Stimulated activated CD4-positive, alpha-beta T cell treated with anti-CD3 and anti-CD28 coated beads, Interleukin-2, amount 100 ng/mL, for 48 hours (primary cell): ENCODE results near the gene SMAD6.
"Not testable (repeated sequence)": the region's sequence is repeated elsewhere in the genome, so short reads cannot be mapped to it uniquely, and the experiment has no call there.

ENCODE experiments used
- DNase-seq, 2 donors: peaks; one replicate each; pipeline ENCODE4 v3.0.0-alpha.2; 2020

SMAD6 gene

DNA sequence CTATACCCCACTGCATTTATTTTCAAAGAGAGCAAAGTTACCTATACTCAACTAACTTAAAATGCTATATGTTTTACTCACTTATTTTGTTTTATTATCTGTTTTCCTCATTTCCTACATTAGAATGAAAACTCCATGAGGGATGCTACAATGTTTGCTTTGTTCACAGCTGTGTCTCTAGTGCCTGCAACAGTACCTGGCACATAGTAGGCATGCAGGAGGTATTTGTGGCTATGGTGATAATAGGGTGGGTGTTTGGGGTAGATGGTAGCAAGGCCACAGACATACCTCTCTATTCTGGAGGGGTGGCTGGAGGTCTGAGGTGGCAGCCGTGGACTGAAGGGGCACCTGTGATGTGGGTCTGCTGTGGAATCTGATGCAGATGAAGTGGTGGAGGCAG is 24.7 kb upstream of the SMAD6 start:
- DNase-seq: no peak

DNA sequence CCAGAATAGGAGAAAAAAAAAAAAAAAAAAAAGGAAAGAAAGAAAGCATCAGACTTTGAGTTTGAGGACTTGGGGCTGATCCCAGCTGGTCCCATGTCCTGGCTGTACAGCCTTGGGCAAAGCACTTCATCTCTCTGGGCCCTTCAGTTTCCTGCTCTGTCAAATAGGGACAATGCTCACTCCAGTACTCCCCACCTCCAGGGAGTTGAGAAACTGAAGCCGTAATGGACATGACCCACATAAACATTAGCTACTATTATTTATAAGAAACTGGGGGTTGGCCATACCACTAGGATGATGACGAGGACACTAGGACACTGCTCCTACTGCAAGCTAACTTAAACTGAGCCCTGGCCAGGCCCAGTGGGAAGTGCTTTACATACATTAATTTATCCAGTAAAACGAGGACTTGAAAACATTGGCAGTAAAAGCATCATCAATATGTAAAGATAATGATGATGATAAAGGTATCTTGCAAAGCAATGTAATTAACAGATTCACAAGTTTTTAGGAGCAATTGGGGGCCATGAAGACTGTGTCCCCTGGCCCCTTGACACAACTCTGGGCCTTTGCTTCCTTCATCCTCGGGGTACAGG is 22.9 kb upstream of the SMAD6 start:
- no peak for DNase-seq

DNA sequence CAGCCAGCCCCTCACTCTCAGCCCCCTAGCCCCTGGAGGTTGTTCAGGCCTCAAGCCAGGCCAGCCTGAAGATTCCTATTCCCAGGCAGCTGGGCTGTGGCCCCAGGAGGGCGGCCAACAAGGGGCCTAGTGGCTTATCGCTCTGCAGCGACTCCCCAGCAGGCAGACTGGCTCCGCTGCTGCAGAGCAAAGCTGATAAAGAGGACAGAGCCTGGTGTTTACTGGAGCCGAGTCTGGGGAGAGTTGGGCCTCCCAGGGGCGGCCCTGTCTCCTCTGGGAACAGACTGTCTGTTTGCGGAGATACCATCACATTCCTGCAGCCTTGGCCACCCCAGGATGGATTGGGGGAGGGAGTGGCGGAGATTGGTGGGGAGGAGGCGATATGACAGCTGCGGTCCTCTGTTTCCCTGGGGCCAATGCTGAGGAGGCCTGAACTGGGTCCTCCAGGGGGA is 22.4 kb upstream of the SMAD6 start:
- DNase-seq: no peak

DNA sequence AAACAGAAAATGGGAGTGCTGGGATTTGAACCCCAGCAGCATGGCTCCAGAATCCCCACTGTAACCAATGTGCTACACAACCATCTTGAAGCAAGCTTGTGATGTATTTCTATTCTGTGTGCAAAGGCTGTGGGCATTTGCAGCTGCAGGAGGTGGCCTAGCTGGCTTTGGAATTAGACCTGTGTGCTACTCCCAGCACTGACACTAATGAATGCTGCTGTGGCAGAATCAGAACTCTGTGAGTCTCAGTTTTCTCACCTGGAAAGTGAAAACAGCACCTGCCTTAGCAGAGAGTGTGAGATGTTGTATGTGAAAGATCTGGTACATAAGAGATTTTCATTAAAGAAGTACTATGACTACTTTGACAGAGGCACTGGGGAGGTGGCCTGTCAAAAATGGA is 21.5 kb upstream of the SMAD6 start:
- DNase-seq: no peak

DNA sequence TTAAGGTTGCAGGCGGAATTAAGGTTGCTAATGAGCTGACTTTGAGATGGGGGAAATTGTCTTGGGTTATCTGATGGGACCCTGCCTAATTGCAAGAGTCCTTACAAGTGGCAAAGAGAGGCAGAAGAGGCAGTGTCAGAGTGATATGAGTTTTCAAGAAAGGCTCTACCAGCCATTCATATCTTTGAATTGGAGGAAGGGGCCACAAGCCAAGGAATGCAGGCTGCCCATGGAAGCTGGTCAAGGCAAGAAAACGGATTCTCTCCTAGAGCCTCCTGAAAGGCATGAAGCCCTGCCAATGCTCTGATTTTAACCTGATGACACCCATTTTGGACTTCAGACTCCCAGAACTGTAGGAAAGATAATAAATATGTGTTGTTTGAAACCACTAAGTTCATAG is 20.6 kb upstream of the SMAD6 start:
- no peak for DNase-seq

DNA sequence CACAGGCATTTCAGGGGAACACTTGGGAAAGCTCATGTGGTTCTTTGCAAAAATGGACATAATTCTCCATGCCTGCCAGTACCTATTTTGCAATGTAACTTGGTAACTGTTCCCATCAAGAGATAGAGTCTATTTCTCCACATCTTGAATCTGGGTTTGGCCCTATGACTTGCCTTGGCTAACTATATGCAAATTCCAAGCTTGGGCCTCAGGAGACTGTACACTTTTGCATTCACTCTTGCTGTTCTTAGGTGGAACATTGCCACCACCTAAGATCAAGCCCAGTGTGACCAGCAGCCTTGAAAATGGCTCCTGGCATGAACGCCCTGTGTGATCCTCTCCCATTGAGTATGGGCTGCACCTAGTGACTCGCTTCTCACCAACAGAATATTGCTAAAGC is 19.8 kb upstream of the SMAD6 start:
- no peak for DNase-seq

DNA sequence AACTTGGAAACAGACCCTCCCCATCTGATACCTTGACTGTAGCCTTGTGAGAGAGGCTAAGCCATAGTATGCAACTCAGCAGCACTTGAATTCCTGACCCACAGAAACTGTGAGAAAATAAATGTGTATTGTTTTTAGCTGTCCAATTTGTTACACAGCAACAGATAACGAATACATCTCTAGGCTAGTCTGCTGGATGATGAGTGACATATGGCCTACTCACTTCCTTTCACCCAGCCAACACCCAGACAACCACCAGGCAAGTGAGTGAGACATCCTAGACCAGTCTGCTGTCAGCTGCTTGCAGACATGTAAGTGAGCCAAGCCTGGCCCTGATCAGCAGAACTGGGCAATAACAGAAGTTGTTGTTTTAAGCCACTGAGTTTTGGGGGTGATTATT is 19.2 kb upstream of the SMAD6 start:
- no peak for DNase-seq

DNA sequence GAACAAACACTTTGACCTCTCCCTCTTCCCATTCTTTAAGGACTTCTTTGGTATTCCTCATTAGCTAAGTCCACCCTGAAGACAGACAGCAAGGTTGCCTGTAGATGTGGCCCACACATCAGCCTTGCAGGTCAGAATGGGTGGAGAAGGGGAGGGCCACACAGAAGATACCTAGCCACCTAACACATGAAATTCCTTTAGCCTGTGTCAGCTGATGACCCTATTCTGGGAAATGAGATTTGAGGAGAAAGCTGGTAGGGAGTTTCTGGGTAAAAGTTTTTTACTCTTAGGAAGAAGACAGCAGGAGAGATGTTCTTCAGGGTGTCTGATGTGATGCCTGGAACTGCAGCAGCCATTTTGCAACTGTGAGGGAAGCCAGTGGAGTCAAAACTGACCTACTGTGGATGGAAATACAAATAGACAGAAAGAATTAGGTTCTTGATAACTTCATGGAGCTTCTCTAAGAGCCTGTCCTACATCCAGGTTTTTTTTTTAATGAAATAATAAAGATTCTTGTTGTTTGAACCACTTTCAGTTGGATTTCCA is 17.8 kb upstream of the SMAD6 start:
- no peak for DNase-seq

DNA sequence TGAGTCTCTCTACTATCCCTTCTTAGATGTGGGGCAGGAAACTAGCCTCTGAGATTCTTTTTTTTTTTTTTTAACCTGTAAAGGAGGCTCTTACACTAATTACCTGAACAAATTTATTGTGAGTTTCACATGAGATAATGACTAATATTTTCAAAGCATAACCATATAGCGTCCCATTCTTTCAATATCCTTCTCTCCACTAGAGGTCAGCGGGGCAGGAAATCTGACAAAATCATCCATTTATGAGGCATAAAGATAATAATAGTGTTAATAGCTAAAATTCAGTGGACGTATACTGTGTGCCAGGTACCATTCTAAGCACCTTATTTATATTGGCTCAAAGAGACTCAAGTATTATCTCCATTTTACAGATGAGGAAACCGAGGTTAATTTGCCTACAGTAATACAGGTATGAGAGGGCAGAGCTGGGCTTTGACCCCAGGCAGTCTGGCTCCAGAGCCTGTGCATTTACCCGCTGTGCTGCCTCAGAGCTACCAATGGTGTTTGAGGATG is 16.3 kb upstream of the SMAD6 start:
- DNase-seq: no peak

DNA sequence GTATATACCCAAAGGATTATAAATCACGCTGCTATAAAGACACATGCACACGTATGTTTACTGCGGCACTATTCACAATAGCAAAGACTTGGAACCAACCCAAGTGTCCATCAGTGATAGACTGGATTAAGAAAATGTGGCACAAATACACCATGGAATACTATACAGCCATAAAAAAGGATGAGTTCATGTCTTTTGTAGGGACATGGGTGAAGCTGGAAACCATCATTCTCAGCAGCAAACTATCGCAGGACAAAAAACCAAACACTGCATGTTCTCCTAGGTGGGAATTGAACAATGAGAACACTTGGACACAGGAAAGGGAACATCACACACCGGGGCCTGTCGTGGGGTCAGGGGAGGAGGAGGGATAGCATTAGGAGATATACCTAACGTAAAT is 11.1 kb upstream of the SMAD6 start:
- not testable (repeated sequence) for DNase-seq

DNA sequence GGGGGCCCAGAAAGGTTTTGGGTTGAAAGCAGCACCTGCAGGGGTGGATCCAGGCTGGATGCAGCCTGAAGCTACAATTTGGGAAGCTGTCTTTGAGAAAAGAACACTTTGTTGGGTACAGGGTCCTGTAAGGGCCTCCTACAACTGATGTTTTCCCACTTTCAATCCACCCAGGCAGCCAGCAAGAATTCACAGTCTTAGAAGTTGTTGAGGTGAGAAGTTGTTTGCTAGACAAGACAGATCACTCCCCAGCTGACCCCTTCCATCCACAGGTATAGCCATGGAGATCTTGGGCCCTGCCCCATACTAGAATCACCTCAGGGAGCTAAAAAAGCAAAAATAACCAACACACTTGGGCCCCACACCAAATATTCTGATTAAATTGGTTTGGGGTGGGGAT is 10.3 kb upstream of the SMAD6 start:
- DNase-seq: no peak

DNA sequence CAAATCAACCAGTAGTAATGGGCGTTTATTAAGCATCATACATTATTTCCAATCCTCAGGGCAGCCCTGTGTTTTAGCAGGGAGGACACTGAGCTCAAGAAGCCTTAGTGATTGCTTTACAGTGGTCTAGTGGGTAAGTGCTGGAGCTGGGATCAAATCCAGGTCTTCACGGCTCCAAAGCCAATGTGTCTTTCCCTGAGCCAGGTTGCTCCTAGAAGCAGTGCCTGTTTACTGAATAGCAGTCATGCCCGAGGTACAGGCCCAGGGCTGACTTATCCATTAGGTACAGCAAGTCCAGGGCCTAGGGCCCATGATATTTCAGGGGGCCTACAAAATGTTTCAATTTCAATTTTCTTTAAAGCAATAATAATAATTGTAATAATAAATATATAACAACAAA is 9.6 kb upstream of the SMAD6 start:
- no peak for DNase-seq

DNA sequence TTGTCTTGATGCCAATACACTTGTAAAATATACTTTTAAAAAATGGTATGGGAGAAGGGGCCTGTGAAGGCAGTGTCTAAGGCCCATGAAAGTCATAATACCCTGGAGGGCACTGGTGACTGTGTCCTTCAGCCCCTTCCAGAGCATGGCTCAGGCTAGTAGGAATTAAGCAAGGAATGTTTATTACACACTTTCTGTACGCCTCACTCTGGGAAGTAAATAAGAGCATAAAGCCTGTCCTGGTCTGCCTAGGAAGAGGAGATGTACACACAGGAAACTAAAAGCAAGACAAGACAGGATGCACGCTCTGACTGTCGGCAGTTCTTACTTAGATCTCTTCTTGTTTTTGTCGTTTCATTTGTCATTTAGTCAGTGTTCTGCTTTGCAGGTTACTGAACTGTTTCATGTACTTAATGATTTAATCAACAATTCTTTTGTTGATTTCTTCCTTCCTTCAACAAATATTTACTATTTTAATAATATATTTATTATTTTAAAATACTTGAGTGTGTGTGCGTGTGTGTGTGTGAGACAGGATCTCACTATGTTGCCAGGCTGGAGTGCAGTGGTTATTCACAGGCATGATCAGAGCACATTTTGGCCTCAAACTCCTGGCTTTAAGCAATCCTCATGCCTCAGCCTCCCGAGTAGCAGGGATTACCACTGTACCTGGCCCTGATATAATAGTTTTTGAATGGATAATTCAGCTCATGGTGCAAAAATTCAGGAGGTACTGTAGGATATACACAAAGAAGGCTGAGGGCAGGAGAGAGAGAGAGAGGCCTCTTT is 9.0 kb upstream of the SMAD6 start:
- DNase-seq: no peak

DNA sequence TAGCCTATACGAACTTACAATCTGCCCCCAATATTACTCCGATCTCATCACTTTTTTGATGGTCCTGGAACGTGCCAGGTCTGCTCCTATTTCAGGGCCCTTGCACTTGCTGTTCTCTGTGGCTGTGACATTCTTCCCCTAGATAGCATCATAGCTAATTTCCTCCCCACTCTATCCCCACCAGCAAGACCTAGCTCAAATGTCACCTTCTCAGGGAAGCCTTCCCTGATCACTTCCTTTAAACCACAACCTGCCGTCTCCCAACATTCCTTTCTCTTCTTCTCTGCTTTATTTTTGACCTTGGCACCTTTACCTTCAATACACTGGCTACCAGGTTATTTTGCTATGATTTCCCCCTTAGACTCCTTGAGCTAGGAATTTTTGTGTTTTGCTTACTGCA is 5.3 kb upstream of the SMAD6 start:
- no peak for DNase-seq

DNA sequence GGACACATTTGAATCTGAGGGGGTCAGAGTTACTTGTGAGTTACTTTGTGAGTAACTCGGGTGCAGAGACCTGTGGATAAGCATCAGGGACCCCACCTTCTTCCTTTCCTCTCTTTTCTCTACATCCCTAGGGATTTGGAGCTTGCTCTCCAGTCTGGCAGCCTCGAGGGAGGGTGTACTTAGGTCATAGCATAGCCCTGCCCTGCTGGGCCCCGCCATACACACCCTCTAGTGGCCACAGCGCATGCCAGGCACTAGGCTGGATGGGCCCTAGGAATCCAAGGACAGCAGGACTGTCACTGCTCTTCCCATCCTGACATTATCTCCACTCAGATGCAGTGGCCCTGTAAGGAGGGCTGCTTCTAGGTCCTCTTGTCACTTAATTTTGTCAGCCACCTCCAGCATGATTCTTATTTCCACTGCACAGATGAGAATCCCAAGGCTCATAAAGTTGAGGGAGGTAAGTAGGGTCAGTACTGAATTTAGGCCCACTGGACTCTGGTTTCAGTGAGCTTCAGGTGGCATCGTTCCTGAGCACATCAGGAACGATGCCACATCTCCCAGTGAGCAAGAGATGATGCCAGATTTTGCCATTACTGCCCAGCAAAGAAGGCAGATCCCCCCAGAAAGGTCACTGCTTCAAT is 3.6 kb upstream of the SMAD6 start:
- DNase-seq: no peak

DNA sequence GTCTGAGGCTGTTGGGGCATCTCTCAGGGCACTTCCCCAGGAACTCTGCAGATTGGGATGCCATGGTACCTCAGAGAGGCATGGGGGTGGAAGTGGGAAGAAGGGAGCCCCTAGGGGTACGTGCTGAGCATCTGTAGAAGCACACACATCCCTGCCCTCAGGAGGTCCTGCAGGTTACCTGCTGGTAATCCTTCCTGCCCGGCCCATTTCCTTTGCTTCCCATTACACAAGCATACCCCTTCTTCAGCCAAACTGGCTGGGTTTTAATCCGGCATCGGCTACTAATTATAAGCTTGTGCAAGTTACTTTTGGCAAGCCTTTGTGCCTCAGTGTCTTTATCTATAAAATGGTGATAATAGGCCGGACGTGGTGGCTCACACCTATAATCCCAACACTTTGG is 3.1 kb upstream of the SMAD6 start:
- no peak for DNase-seq

DNA sequence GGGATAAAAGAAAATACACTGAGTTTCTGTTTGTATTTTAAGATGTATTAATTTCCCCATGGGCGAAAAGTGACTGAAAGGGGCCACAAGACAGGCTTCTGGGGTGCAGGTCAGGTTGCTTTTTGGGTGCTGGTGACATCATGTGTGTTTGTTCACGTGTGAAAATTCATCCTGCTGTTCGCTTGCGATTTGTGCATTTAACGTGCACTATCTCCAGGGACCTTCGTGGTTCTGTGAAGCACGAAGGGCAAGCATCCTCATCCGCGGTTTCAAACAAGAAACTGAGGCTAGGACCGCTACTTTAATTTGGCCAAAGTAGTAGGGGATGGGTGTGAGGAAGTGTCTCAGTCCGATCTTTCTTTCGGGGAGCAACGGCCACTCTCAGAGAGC is 1.6 kb upstream of the SMAD6 start:
- peak in 1 of 2 donors; percentile 13 for DNase-seq

DNA sequence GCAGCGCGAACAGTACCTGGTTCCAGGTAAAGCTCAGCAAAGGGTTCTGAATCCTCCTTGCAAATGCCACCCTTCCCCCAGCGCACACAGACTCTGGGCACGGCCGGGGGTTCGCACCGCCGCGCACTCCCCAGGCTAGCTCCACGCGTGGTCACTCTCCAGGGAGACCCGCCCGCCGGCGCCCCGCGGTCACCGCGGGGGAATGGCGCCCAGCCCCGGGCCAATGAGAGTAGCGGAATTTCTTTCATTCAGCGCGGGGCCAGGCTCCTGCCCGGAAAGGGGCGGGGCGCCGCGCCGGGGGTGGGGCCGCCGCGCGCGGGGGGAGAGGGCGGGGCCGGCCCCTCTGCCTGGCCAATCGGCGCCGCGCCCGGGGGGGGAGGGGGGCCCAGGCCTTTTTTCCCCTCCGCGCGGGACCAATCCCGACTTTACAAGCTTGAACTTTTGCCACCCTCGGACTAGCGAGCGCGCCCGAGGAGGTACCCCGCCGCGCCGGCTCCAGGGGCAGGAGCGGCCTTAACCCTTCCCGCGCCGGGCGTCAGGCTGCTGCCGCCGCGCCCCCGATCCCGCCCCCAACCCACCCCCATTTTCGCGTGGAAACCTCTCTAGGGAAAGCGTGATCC is 1.1 kb upstream of the SMAD6 start:
- DNase-seq: peak; percentile 81 to 86

DNA sequence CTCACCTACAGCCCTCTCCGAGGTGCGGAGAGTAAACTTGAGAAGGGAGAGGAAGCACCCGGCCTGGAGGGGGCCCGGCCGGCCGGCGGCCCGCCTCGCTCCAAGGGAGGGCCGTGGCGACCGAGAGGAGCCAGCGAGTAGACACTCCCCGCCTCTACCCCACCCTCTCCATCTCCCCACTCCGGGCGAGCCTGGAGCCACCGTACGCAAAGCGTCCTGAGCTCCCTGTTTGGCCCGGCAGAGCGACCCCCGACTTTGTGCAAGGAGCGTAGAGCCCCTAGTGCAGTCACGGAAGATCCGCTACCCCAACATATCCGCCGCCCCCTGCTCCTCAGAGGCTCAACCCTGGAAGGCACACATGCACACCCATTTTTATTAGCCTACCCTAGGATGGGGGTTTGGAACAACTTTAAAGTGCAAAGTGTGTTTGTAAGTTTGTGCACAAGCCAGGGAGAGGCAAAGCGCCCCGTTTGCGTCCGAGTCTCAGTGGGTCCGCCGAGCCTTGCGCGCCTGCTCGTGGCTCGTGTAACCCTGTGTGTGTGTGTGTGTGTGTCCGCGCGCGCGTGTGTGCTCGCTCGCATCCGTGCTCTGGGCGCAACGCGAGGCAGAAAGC is 508 bp upstream of the SMAD6 start:
- DNase-seq: peak in 1 of 2 donors; percentile 22

DNA sequence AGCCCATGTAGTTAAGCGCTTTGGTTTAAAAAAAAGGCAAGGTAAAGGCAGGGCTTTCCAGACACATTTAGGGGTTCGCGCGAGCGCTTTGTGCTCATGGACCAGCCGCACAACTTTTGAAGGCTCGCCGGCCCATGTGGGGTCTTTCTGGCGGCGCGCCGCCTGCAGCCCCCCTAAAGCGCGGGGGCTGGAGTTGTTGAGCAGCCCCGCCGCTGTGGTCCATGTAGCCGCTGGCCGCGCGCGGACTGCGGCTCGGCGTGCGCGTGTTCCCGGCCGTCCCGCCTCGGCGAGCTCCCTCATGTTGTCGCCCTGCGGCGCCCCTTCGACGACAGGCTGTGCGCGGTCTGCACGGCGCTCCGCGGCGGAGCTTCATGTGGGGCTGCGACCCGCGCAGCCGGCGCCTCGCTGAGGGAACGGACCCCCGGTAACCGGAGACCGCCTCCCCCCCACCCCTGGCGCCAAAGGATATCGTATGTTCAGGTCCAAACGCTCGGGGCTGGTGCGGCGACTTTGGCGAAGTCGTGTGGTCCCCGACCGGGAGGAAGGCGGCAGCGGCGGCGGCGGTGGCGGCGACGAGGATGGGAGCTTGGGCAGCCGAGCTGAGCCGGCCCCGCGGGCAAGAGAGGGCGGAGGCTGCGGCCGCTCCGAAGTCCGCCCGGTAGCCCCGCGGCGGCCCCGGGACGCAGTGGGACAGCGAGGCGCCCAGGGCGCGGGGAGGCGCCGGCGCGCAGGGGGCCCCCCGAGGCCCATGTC is 927 bp downstream of the SMAD6 start:
- DNase-seq: peak in 1 of 2 donors; percentile 3

DNA sequence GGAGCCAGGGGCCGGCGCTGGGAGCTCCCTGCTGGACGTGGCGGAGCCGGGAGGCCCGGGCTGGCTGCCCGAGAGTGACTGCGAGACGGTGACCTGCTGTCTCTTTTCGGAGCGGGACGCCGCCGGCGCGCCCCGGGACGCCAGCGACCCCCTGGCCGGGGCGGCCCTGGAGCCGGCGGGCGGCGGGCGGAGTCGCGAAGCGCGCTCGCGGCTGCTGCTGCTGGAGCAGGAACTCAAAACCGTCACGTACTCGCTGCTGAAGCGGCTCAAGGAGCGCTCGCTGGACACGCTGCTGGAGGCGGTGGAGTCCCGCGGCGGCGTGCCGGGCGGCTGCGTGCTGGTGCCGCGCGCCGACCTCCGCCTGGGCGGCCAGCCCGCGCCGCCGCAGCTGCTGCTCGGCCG is 1.5 kb downstream of the SMAD6 start:
- DNase-seq: no peak
